Measurements from ENCODE around the gene HBS1L. TPM values are rescaled to one million over a fixed set of nuclear protein-coding genes. Genes with fewer than 3 reads are reported as not detected.
A peak's percentile ranks its signal among the peaks of the same experiment; 100 is the strongest.

Gene HBS1L
- total and polyA plus RNA-seq, 9 donors = 38.0 to 62.7 (median 43.4) TPM

DNA sequence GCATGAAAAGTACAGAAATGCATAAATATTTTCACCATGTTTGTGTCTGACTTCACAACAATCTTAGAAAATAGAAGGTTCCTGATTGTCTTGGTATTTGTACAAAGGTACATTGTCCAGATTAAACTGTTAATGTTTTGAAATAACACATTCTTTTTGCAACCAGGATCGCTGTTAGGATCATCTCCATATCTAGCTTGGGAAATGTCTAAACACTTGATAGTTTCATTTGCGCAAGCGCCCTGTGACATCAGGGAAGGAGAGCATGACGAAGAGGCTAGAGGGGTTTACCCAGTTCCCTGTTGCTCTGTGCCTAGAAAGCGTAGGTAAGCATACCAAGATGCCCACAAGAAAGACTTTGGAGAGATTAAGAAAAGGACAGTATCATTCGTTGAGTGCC lies 124.2 kb downstream of the HBS1L start:
- H3K27me3 ChIP-seq (ENCODE audit: control insufficient read depth, insufficient read depth, low read length) = no peaks in the 10 kb centered on the region
- H3K4me3 ChIP-seq (ENCODE audit: low read length) = no peak overlapping the region
- no peaks in the 10 kb centered on the region for H3K4me1 ChIP-seq (ENCODE audit: control insufficient read depth, insufficient read depth, low read length)
- DNase-seq = no peak
- H3K27ac ChIP-seq (ENCODE audit: low read length) = no peak overlapping the region
- no peaks in the 10 kb centered on the region for H3K9me3 ChIP-seq (replicated peaks; ENCODE audit: control insufficient read depth, low read depth, low read length)
- 94% methylated on average over 4 of the region's 6 CpGs for WGBS (ENCODE audit: insufficient coverage)
- no peaks in the 10 kb centered on the region for H3K36me3 ChIP-seq (ENCODE audit: control insufficient read depth, insufficient read depth, low read length)

- H3K4me3 ChIP-seq (ENCODE audit: low read length) = no peak overlapping the region
- no peaks in the 10 kb centered on the region for H3K27me3 ChIP-seq (ENCODE audit: control insufficient read depth, insufficient read depth, low read length)
- no peaks in the 10 kb centered on the region for H3K4me1 ChIP-seq (ENCODE audit: control insufficient read depth, insufficient read depth, low read length)
- no peaks in the 10 kb centered on the region for H3K9me3 ChIP-seq (replicated peaks; ENCODE audit: control insufficient read depth, low read depth, low read length)
- WGBS (ENCODE audit: insufficient coverage) = 100% methylated on average over 1 of the region's 6 CpGs
- no peak overlapping the region for H3K27ac ChIP-seq (ENCODE audit: low read length)
- H3K36me3 ChIP-seq (ENCODE audit: control insufficient read depth, insufficient read depth, low read length) = no peaks in the 10 kb centered on the region
- DNase-seq = no peak
Observed at GRCh38 chr6:134928151-134928900, 126.3 kb downstream of the HBS1L start.

- H3K36me3 ChIP-seq (ENCODE audit: control insufficient read depth, insufficient read depth, low read length) = no peaks in the 10 kb centered on the region
- H3K4me1 ChIP-seq (ENCODE audit: control insufficient read depth, insufficient read depth, low read length) = no peaks in the 10 kb centered on the region
- H3K9me3 ChIP-seq (replicated peaks; ENCODE audit: control insufficient read depth, low read depth, low read length) = no peaks in the 10 kb centered on the region
- WGBS (ENCODE audit: insufficient coverage) = 73% methylated on average over 2 of the region's 3 CpGs
- H3K27ac ChIP-seq (ENCODE audit: low read length) = no peak overlapping the region
- no peak for DNase-seq
- H3K27me3 ChIP-seq (ENCODE audit: control insufficient read depth, insufficient read depth, low read length) = no peaks in the 10 kb centered on the region
- H3K4me3 ChIP-seq (ENCODE audit: low read length) = no peak overlapping the region
Observed at GRCh38 chr6:134925800-134926199, 128.8 kb downstream of the HBS1L start.

- Histone ChIP-seq H3K9me3 (replicated peaks; ENCODE audit: control insufficient read depth, low read depth, low read length) (no peaks in the 10 kb centered on the region), H3K4me3 (ENCODE audit: low read length) (no peak overlapping the region), H3K27me3 (ENCODE audit: control insufficient read depth, insufficient read depth, low read length) (no peaks in the 10 kb centered on the region), H3K4me1 (ENCODE audit: control insufficient read depth, insufficient read depth, low read length) (no peaks in the 10 kb centered on the region), H3K36me3 (ENCODE audit: control insufficient read depth, insufficient read depth, low read length) (no peaks in the 10 kb centered on the region), H3K27ac (ENCODE audit: low read length) (no peak overlapping the region)
- 60% methylated on average over 1 of the region's 6 CpGs for WGBS (ENCODE audit: insufficient coverage)
- no peak for DNase-seq
Observed at GRCh38 chr6:134921721-134922261, 132.8 kb downstream of the HBS1L start.

- H3K27ac ChIP-seq (ENCODE audit: low read length) = no peak overlapping the region
Observed at GRCh38 chr6:134921276-134921675, 133.3 kb downstream of the HBS1L start.

DNA sequence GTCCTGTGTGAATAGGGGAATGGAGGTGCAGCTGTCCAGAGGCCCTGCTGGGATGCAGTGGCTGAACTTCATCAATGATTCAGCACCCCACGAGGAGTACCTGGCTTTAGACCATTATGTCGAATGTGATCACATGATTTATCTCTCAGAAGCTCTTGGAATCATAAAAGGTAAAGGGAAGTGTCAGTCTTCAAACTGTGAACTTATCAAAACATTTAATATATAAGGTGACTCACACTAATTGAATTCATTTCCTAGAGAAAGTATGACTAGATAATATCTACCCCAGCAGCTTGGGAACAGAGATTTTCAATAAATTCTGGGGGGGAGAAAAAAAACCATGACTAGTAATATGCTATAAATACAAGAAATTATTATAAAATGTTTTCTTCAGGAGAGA lies 134.2 kb downstream of the HBS1L start:
- DNase-seq = no peak
- H3K27ac ChIP-seq (ENCODE audit: low read length) = no peak overlapping the region
- H3K4me1 ChIP-seq (ENCODE audit: control insufficient read depth, insufficient read depth, low read length) = no peaks in the 10 kb centered on the region
- H3K36me3 ChIP-seq (ENCODE audit: control insufficient read depth, insufficient read depth, low read length) = no peaks in the 10 kb centered on the region
- H3K9me3 ChIP-seq (replicated peaks; ENCODE audit: control insufficient read depth, low read depth, low read length) = no peaks in the 10 kb centered on the region
- no peaks in the 10 kb centered on the region for H3K27me3 ChIP-seq (ENCODE audit: control insufficient read depth, insufficient read depth, low read length)
- no peak overlapping the region for H3K4me3 ChIP-seq (ENCODE audit: low read length)
- WGBS (ENCODE audit: insufficient coverage) = no CpG with 5 or more reads among the region's 2 CpGs

More at GRCh38 chr6:134921276-134921675, 133.3 kb downstream of the HBS1L start:
- Histone ChIP-seq H3K4me3 (ENCODE audit: low read length) (no peak overlapping the region), H3K9me3 (replicated peaks; ENCODE audit: control insufficient read depth, low read depth, low read length) (no peaks in the 10 kb centered on the region), H3K4me1 (ENCODE audit: control insufficient read depth, insufficient read depth, low read length) (no peaks in the 10 kb centered on the region), H3K36me3 (ENCODE audit: control insufficient read depth, insufficient read depth, low read length) (no peaks in the 10 kb centered on the region), H3K27me3 (ENCODE audit: control insufficient read depth, insufficient read depth, low read length) (no peaks in the 10 kb centered on the region)
- WGBS (ENCODE audit: insufficient coverage) = 62% methylated on average over 4 of the region's 5 CpGs
- DNase-seq = no peak

DNA sequence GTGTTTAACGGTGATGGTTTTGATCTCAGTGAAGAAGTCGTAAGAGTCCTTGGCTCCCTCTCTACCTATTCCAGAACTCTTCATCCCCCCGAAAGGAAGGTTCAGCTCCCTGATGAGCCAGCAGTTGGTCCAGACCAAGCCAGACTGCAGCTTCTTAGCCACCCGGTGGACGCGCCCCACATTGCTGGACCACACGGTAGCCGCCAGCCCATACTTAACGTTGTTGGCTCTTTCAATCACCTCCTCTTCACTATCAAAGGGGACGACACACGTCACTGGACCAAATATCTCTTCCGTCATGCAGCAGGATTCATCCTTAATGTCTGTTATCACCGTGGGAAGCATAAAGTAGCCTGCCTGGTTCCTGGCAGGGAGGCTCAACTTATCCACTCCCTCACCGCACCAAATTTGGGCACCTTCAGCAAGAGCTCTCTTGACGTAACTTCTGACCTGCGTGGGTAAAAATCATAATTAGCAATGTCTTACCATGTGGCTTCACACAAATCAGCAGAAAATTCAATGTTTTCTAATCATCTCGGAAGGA lies 136.1 kb downstream of the HBS1L start:
- Histone ChIP-seq H3K36me3 (ENCODE audit: control insufficient read depth, insufficient read depth, low read length) (no peaks in the 10 kb centered on the region), H3K27me3 (ENCODE audit: control insufficient read depth, insufficient read depth, low read length) (no peaks in the 10 kb centered on the region), H3K4me3 (ENCODE audit: low read length) (no peak overlapping the region), H3K27ac (ENCODE audit: low read length) (no peak overlapping the region), H3K9me3 (replicated peaks; ENCODE audit: control insufficient read depth, low read depth, low read length) (no peaks in the 10 kb centered on the region), H3K4me1 (ENCODE audit: control insufficient read depth, insufficient read depth, low read length) (no peaks in the 10 kb centered on the region)
- WGBS (ENCODE audit: insufficient coverage) = 90% methylated on average over 16 of the region's 17 CpGs
- DNase-seq = no peak

DNA sequence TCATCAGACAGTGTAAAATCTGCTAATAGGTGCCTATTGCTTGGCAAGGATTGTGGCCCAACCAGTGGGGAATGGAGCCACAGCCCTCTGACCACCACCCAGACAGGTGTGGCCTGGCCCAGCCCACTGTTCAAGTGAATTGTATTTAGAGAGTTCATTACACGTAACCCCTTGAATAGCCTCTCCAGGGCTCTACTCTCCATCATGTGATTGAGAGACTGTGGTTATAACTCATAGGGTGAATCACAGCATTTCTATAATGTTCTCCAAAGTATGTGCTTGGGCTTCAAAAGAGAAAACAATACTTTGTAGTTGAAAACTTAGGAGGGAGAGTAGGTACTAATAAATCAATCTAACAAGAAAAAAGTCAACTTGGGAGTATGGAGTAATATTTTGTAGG lies 143.1 kb downstream of the HBS1L start:
- Histone ChIP-seq H3K36me3 (ENCODE audit: control insufficient read depth, insufficient read depth, low read length) (no peaks in the 10 kb centered on the region), H3K4me1 (ENCODE audit: control insufficient read depth, insufficient read depth, low read length) (peaks cover 2% of the 10 kb centered on the region), H3K27ac (ENCODE audit: low read length) (no peak overlapping the region), H3K9me3 (replicated peaks; ENCODE audit: control insufficient read depth, low read depth, low read length) (no peaks in the 10 kb centered on the region), H3K4me3 (ENCODE audit: low read length) (no peak overlapping the region), H3K27me3 (ENCODE audit: control insufficient read depth, insufficient read depth, low read length) (no peaks in the 10 kb centered on the region)
- WGBS (ENCODE audit: insufficient coverage) = no CpG with 5 or more reads among the region's 1 CpG
- DNase-seq = no peak

DNA sequence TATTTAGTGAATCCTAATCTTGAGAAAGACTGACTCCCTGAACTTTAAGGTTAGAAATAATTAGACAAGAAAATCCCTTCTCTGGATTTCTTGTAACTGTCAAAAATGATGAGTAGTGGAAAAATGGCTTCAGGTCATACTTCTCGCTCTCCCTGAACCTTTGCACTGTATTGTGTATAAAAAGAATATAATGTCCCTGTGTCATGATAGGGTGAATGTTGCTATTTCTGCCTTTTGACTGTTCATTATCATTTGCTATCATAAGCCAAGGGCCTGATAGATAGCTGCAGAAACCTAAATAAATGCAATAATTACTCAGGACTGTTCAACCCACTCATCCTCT lies 144.1 kb downstream of the HBS1L start:
- Histone ChIP-seq H3K36me3 (ENCODE audit: control insufficient read depth, insufficient read depth, low read length) (no peaks in the 10 kb centered on the region), H3K27ac (ENCODE audit: low read length) (no peak overlapping the region), H3K4me3 (ENCODE audit: low read length) (no peak overlapping the region), H3K27me3 (ENCODE audit: control insufficient read depth, insufficient read depth, low read length) (no peaks in the 10 kb centered on the region), H3K4me1 (ENCODE audit: control insufficient read depth, insufficient read depth, low read length) (peaks cover 2% of the 10 kb centered on the region), H3K9me3 (replicated peaks; ENCODE audit: control insufficient read depth, low read depth, low read length) (no peaks in the 10 kb centered on the region)
- WGBS (ENCODE audit: insufficient coverage) = no CpG with 5 or more reads among the region's 1 CpG
- DNase-seq = peak; percentile 18

Data from muscle of leg (tissue), 11 donors.